ENCODE measurements around the gene UFSP1.

DNA sequence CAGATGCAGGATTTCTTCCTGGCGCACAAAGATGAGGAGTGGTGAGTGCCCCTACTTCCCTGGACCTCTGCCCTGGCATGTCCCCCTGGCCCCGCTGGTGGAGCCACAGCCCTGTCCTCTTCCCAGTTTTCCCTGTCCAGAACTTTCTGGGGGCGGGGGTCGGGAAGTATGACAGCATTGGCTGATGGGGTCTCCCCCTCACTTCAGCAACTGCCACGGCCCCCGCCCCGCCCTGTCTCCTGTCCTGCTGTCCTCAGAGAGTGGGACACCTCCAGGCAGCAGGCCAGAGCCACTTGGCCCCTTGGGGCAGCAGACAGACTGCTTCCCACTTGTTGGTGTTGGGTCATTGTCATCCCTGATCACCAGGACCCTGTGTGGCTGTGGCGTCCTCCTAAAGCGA, 7.3 kb downstream of the UFSP1 start:
- TF ChIP-seq, protein P1, sequence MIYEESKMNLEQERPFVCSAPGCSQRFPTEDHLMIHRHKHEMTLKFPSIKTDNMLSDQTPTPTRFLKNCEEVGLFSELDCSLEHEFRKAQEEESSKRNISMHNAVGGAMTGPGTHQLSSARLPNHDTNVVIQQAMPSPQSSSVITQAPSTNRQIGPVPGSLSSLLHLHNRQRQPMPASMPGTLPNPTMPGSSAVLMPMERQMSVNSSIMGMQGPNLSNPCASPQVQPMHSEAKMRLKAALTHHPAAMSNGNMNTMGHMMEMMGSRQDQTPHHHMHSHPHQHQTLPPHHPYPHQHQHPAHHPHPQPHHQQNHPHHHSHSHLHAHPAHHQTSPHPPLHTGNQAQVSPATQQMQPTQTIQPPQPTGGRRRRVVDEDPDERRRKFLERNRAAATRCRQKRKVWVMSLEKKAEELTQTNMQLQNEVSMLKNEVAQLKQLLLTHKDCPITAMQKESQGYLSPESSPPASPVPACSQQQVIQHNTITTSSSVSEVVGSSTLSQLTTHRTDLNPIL (CRISPR knock-in tag; IDR thresholded peaks at IDR 0.05; ENCODE audit: low read depth): no peak
- TF ChIP-seq, protein P2, sequence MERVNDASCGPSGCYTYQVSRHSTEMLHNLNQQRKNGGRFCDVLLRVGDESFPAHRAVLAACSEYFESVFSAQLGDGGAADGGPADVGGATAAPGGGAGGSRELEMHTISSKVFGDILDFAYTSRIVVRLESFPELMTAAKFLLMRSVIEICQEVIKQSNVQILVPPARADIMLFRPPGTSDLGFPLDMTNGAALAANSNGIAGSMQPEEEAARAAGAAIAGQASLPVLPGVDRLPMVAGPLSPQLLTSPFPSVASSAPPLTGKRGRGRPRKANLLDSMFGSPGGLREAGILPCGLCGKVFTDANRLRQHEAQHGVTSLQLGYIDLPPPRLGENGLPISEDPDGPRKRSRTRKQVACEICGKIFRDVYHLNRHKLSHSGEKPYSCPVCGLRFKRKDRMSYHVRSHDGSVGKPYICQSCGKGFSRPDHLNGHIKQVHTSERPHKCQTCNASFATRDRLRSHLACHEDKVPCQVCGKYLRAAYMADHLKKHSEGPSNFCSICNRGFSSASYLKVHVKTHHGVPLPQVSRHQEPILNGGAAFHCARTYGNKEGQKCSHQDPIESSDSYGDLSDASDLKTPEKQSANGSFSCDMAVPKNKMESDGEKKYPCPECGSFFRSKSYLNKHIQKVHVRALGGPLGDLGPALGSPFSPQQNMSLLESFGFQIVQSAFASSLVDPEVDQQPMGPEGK (CRISPR knock-in tag; IDR thresholded peaks at IDR 0.05; ENCODE audit: borderline replicate concordance): no peak
- TF ChIP-seq TOX (CRISPR knock-in tag; IDR thresholded peaks at IDR 0.05; ENCODE audit: borderline replicate concordance) (no peak), ARNTL (CRISPR knock-in tag; IDR thresholded peaks at IDR 0.05; ENCODE audit: borderline replicate concordance, low read depth) (no peak)

All from SK-N-SH treated with all-trans-retinoic acid at 6 μM for 48 hours (cell line).